Esophagus squamous epithelium (tissue), 4 donors: ENCODE data around the gene BICD2.

Source experiments
- POLR2A ChIP-seq, 4 donors: fragments of 450-650 bp; IDR thresholded peaks; one replicate each; pipeline ENCODE4 v1.6.1; 2017; ENCODE audit warnings: antibody characterized with exemption in 4 of 4, mild to moderate bottlenecking in 4 of 4, moderate library complexity in 3 of 4
- TF ChIP-seq, protein P1 (sequence below), 6 experiments: fragments of 450-650 bp in 4 of 6; fragments of 200-600 bp in 2 of 6; sonication (generic) in 2 of 6; IDR thresholded peaks; one replicate each; pipeline ENCODE4 v1.5.1; 2016 to 2019; ENCODE audit warnings: antibody characterized with exemption in 6 of 6, mild to moderate bottlenecking in 4 of 6, moderate library complexity in 4 of 6

DNA sequence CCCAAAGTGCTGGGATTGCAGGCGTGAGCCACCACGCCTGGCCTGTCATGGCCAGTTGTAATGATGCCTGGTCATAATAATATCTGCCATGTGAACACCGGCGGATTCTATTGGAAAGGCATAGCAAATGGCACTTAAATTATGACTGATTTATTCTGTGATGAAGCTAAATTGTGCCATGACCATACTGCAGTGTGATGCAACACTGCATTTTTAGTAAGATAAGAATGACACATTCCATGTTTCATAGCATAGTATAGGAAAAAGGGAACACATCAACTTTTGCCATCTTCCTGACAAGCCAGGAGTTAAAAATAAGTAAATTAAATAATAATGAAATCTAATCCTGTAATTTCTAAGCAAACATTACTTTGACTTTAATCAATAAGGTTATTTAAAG is 30.4 kb upstream of the BICD2 start:
- TF ChIP-seq, protein P1, sequence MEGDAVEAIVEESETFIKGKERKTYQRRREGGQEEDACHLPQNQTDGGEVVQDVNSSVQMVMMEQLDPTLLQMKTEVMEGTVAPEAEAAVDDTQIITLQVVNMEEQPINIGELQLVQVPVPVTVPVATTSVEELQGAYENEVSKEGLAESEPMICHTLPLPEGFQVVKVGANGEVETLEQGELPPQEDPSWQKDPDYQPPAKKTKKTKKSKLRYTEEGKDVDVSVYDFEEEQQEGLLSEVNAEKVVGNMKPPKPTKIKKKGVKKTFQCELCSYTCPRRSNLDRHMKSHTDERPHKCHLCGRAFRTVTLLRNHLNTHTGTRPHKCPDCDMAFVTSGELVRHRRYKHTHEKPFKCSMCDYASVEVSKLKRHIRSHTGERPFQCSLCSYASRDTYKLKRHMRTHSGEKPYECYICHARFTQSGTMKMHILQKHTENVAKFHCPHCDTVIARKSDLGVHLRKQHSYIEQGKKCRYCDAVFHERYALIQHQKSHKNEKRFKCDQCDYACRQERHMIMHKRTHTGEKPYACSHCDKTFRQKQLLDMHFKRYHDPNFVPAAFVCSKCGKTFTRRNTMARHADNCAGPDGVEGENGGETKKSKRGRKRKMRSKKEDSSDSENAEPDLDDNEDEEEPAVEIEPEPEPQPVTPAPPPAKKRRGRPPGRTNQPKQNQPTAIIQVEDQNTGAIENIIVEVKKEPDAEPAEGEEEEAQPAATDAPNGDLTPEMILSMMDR (IDR thresholded peaks at IDR 0.05) = no peak
- TF ChIP-seq POLR2A (IDR thresholded peaks at IDR 0.05) = no peak
